Measurements from ENCODE around the gene NEK1.

The NEK1 gene

DNA sequence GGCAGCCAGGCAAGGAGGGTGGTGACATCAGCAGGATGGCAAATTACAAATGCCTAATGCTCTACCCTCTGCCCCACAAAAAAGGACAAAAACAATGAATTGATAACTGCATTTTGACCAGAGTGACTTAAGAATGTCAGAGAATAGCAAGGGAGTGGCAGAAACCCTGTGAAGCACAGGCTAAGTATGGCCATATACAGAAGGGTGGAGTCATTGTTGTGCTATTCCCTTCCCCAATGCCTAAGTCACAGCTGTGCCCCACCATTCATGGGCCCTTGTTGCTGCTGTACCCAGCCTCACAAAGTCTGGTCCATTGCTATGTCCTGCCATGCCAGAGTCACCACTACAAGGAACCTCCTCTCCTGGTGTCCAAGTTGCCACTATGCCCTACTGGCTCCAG is 123.1 kb downstream of the NEK1 start:
- H3F3A ChIP-seq (ENCODE audit: low read depth): no peaks in the 10 kb centered on the region
- no peak overlapping the region for H3K9ac ChIP-seq (ENCODE audit: low read depth, low read length, poor library complexity, severe bottlenecking)
- TF ChIP-seq EZH2phosphoT487 (IDR thresholded peaks at IDR 0.05; ENCODE audit: borderline replicate concordance): no peak
- TF ChIP-seq, protein P1, sequence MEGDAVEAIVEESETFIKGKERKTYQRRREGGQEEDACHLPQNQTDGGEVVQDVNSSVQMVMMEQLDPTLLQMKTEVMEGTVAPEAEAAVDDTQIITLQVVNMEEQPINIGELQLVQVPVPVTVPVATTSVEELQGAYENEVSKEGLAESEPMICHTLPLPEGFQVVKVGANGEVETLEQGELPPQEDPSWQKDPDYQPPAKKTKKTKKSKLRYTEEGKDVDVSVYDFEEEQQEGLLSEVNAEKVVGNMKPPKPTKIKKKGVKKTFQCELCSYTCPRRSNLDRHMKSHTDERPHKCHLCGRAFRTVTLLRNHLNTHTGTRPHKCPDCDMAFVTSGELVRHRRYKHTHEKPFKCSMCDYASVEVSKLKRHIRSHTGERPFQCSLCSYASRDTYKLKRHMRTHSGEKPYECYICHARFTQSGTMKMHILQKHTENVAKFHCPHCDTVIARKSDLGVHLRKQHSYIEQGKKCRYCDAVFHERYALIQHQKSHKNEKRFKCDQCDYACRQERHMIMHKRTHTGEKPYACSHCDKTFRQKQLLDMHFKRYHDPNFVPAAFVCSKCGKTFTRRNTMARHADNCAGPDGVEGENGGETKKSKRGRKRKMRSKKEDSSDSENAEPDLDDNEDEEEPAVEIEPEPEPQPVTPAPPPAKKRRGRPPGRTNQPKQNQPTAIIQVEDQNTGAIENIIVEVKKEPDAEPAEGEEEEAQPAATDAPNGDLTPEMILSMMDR (conservative IDR thresholded peaks at IDR 0.05; ENCODE audit: low read length): no peak
- H3K9me3 ChIP-seq (ENCODE audit: insufficient read depth, low read depth, low read length): no peaks in the 10 kb centered on the region
- no peak overlapping the region for H3K4me2 ChIP-seq (ENCODE audit: low read depth, low read length, poor library complexity, severe bottlenecking)
- no peaks in the 10 kb centered on the region for H3K9me2 ChIP-seq (replicated peaks; ENCODE audit: low read depth, low read length)
- H3K79me2 ChIP-seq (ENCODE audit: insufficient read depth, low read length): no peaks in the 10 kb centered on the region
- no peak overlapping the region for H2AFZ ChIP-seq (ENCODE audit: low read length)
- no peaks in the 10 kb centered on the region for H3K27me3 ChIP-seq (ENCODE audit: insufficient read depth, low read length, poor library complexity, severe bottlenecking)
- no peaks in the 10 kb centered on the region for H4K20me1 ChIP-seq (ENCODE audit: insufficient read depth, low read length, poor library complexity, severe bottlenecking)
- H3K4me1 ChIP-seq (ENCODE audit: insufficient read depth, low read length, poor library complexity, severe bottlenecking): peaks cover 4% of the 10 kb centered on the region
- H3K4me3 ChIP-seq (ENCODE audit: low read length, poor library complexity, severe bottlenecking): no peak overlapping the region
- H3K36me3 ChIP-seq (ENCODE audit: insufficient read depth, low read length): no peaks in the 10 kb centered on the region

DNA sequence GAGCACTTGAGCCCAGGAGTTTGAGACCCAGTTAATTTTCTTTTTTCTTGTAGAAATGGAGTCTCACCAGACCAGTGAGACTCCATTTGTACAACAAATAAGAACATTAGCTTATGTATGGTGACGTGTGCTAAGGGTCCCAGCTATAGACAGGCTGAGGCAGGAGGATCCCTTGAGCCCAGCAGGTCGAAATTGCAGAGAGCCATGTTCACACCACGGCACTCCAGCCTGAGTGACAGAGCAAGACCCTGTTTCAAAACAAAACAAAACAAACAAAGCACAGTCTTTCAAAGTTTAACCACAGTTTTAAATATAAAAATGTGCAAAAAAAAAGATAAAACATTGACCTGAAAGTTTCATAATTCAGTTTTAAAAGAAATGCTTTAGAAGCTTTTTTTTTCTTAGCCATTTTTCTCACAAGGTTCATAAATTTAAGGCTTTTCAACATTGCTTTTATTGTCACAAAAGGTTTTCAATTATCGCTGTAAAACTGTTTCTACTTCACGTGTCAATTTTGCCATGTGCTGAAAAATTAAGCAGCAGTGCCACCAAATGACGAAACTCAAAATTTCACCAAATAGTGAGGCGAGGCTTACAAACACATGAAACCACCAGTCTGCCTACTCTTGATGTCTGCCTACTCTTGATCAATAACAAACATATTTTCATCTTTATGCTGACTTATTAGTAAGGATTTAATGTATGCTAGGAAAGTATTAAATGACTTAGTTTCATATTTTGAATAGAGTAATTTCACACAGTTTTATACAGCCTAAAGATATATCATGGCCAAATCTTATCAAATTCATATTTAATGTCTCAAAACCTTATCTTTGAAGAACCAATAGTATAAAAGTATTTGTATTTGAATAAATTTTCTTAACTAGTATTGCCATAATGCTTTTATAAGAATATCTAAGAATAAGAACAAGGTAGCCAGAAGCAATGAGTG is 126.3 kb downstream of the NEK1 start:
- Histone ChIP-seq H3K9me2 (replicated peaks; ENCODE audit: low read depth, low read length) (no peaks in the 10 kb centered on the region), H4K20me1 (ENCODE audit: insufficient read depth, low read length, poor library complexity, severe bottlenecking) (no peaks in the 10 kb centered on the region), H3K9ac (ENCODE audit: low read depth, low read length, poor library complexity, severe bottlenecking) (no peak overlapping the region), H3K36me3 (ENCODE audit: insufficient read depth, low read length) (no peaks in the 10 kb centered on the region), H3F3A (ENCODE audit: low read depth) (no peaks in the 10 kb centered on the region), H3K9me3 (ENCODE audit: insufficient read depth, low read depth, low read length) (no peaks in the 10 kb centered on the region), H3K27me3 (ENCODE audit: insufficient read depth, low read length, poor library complexity, severe bottlenecking) (no peaks in the 10 kb centered on the region), H3K79me2 (ENCODE audit: insufficient read depth, low read length) (no peaks in the 10 kb centered on the region), H3K4me1 (ENCODE audit: insufficient read depth, low read length, poor library complexity, severe bottlenecking) (no peaks in the 10 kb centered on the region), H3K4me3 (ENCODE audit: low read length, poor library complexity, severe bottlenecking) (no peak overlapping the region), H2AFZ (ENCODE audit: low read length) (no peak overlapping the region), H3K4me2 (ENCODE audit: low read depth, low read length, poor library complexity, severe bottlenecking) (no peak overlapping the region)
- TF ChIP-seq EZH2phosphoT487 (IDR thresholded peaks at IDR 0.05; ENCODE audit: borderline replicate concordance): no peak
- TF ChIP-seq, protein P1 (conservative IDR thresholded peaks at IDR 0.05; ENCODE audit: low read length): peak; percentile 74

DNA sequence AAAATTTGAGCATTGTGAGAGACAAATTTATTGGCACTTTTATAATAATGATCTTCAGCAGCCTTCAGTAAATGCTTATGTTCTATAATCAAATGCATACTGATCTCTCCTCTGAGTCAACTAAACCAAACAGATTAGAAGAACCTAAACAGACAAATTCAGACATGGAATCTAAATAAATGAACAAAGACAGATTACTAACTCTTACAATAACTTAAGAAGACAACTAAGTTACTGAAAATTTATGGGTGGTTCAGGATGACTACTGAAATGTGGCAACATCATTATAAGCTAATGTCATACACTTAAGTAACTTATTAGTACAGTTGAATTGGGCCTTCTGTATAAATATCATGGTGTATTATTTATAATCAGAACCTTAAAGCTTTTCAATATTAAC is 127.3 kb downstream of the NEK1 start:
- Histone ChIP-seq H3K4me2 (ENCODE audit: low read depth, low read length, poor library complexity, severe bottlenecking) (no peak overlapping the region), H3K4me3 (ENCODE audit: low read length, poor library complexity, severe bottlenecking) (no peak overlapping the region), H3K79me2 (ENCODE audit: insufficient read depth, low read length) (no peaks in the 10 kb centered on the region), H2AFZ (ENCODE audit: low read length) (no peak overlapping the region), H3K9me2 (replicated peaks; ENCODE audit: low read depth, low read length) (no peaks in the 10 kb centered on the region), H4K20me1 (ENCODE audit: insufficient read depth, low read length, poor library complexity, severe bottlenecking) (no peaks in the 10 kb centered on the region), H3K36me3 (ENCODE audit: insufficient read depth, low read length) (no peaks in the 10 kb centered on the region), H3K9me3 (ENCODE audit: insufficient read depth, low read depth, low read length) (no peaks in the 10 kb centered on the region), H3K27me3 (ENCODE audit: insufficient read depth, low read length, poor library complexity, severe bottlenecking) (no peaks in the 10 kb centered on the region), H3K9ac (ENCODE audit: low read depth, low read length, poor library complexity, severe bottlenecking) (no peak overlapping the region), H3K4me1 (ENCODE audit: insufficient read depth, low read length, poor library complexity, severe bottlenecking) (no peaks in the 10 kb centered on the region), H3F3A (ENCODE audit: low read depth) (no peaks in the 10 kb centered on the region)
- no peak for TF ChIP-seq EZH2phosphoT487 (IDR thresholded peaks at IDR 0.05; ENCODE audit: borderline replicate concordance)
- TF ChIP-seq, protein P1 (conservative IDR thresholded peaks at IDR 0.05; ENCODE audit: low read length): no peak

All from Loucy (cell line).